ENCODE results near the gene CA10.

- no peak for TF ChIP-seq POLR2A (IDR thresholded peaks at IDR 0.05)
- no peak for TF ChIP-seq POLR2AphosphoS5 (IDR thresholded peaks at IDR 0.05)
- TF ChIP-seq, protein P1, sequence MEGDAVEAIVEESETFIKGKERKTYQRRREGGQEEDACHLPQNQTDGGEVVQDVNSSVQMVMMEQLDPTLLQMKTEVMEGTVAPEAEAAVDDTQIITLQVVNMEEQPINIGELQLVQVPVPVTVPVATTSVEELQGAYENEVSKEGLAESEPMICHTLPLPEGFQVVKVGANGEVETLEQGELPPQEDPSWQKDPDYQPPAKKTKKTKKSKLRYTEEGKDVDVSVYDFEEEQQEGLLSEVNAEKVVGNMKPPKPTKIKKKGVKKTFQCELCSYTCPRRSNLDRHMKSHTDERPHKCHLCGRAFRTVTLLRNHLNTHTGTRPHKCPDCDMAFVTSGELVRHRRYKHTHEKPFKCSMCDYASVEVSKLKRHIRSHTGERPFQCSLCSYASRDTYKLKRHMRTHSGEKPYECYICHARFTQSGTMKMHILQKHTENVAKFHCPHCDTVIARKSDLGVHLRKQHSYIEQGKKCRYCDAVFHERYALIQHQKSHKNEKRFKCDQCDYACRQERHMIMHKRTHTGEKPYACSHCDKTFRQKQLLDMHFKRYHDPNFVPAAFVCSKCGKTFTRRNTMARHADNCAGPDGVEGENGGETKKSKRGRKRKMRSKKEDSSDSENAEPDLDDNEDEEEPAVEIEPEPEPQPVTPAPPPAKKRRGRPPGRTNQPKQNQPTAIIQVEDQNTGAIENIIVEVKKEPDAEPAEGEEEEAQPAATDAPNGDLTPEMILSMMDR (IDR thresholded peaks at IDR 0.05): no peak
These were observed 224.9 kb downstream of the CA10 start for GRCh38 chr17:51933647-51934046.

All from transverse colon (tissue), 4 donors.